G401 (cell line): ENCODE results near the gene RABL2B. TPM values are rescaled to one million over a fixed set of nuclear protein-coding genes. Genes with fewer than 3 reads are reported as not detected.
"Not testable (repeated sequence)": the region's sequence is repeated elsewhere in the genome, so short reads cannot be mapped to it uniquely, and the experiment has no call there.

Experiments used
- DNase-seq: peaks from one replicate; pipeline ENCODE4 v3.0.0-alpha.2; 2015; ENCODE audit warnings: low spot score
- in situ Hi-C: cut with HindIII; loops from 2 replicates; pipeline ENCODE4 v1.10.0; 2016; ENCODE audit warnings: low sequenced_read_pairs, mixed read lengths
- total RNA-seq: library from RNA; depleted of rRNA; stranded (reverse); fragments of >200 nt; shearing (Covaris generic); gene quantifications from 2 replicates; pipeline ENCODE4 v1.2.3, GENCODE V29; 2014; rRNA removed

RABL2B gene
- total RNA-seq: 21.1 and 24.8 TPM in 2 replicates

GRCh38 chr22:50783033-50783879 is at the start of gene RABL2B:
TSS of gene RABL2B (minus strand) at chr22:50783636. CDS start at chr22:50782294, 1,342 bp downstream.
- DNase-seq: peak; percentile 83
- in situ Hi-C loops: not testable (repeated sequence)

- DNase-seq: not testable (repeated sequence)
These were observed 3.5 kb upstream of the RABL2B start for GRCh38 chr22:50786936-50787335.

GRCh38 chr22:50785289-50785688 is 1.9 kb upstream of the RABL2B start:
- in situ Hi-C loops, DNase-seq: not testable (repeated sequence)

More at GRCh38 chr22:50786936-50787335, 3.5 kb upstream of the RABL2B start:
- in situ Hi-C loops: not testable (repeated sequence)

- DNase-seq, in situ Hi-C loops: not testable (repeated sequence)
These were observed 442 bp upstream of the RABL2B start for GRCh38 chr22:50783880-50784276.

GRCh38 chr22:50782253-50782652 is 1.2 kb downstream of the RABL2B start:
- in situ Hi-C loops, DNase-seq: not testable (repeated sequence)

GRCh38 chr22:50780244-50780643 is 3.2 kb downstream of the RABL2B start:
- in situ Hi-C loops, DNase-seq: not testable (repeated sequence)

- in situ Hi-C loops, DNase-seq: not testable (repeated sequence)
These were observed 5.8 kb downstream of the RABL2B start for GRCh38 chr22:50777631-50778030.

GRCh38 chr22:50775132-50775531 is 8.3 kb downstream of the RABL2B start:
- in situ Hi-C loops: not testable (repeated sequence)
- peak; percentile 42 for DNase-seq

- DNase-seq, in situ Hi-C loops: not testable (repeated sequence)
These were observed 19.1 kb downstream of the RABL2B start for GRCh38 chr22:50764288-50764687.

- in situ Hi-C loops, DNase-seq: not testable (repeated sequence)
These were observed 21.6 kb downstream of the RABL2B start for GRCh38 chr22:50761829-50762228.

GRCh38 chr22:50759597-50760341 is 23.7 kb downstream of the RABL2B start:
- in situ Hi-C loops, DNase-seq: not testable (repeated sequence)

GRCh38 chr22:50756949-50757491 is 26.4 kb downstream of the RABL2B start:
- in situ Hi-C loops: not testable (repeated sequence)
- peak; percentile 26 for DNase-seq

- DNase-seq, in situ Hi-C loops: not testable (repeated sequence)
These were observed 27.0 kb downstream of the RABL2B start for GRCh38 chr22:50756406-50756805.

GRCh38 chr22:50755251-50755650 is 28.2 kb downstream of the RABL2B start:
- in situ Hi-C loops, DNase-seq: not testable (repeated sequence)

GRCh38 chr22:50749302-50750074 is 33.9 kb downstream of the RABL2B start:
- in situ Hi-C loops, DNase-seq: not testable (repeated sequence)

- DNase-seq, in situ Hi-C loops: not testable (repeated sequence)
These were observed 34.8 kb downstream of the RABL2B start for GRCh38 chr22:50748630-50749029.

GRCh38 chr22:50747521-50747920 is 35.9 kb downstream of the RABL2B start:
- DNase-seq, in situ Hi-C loops: not testable (repeated sequence)

GRCh38 chr22:50744424-50744823 is 39.0 kb downstream of the RABL2B start:
- in situ Hi-C loops, DNase-seq: not testable (repeated sequence)

GRCh38 chr22:50740714-50741113 is 42.7 kb downstream of the RABL2B start:
- in situ Hi-C loops, DNase-seq: not testable (repeated sequence)
